BJ (cell line): ENCODE measurements around the gene TMF1. TPM values are rescaled to one million over a fixed set of nuclear protein-coding genes. Genes with fewer than 3 reads are reported as not detected.

Source experiments
- CTCF ChIA-PET: fragments of 350-600 bp; formaldehyde crosslinking; extraction: SDS; loops from one replicate; lab custom pipeline; 2021; ENCODE audit warnings: antibody characterized with exemption, inconsistent platforms; lab: Yijun Ruan, JAX
- POLR2A ChIA-PET: fragments of 300-600 bp; sonication (Branson Sonifier 250); formaldehyde crosslinking; extraction: SDS; loops from one replicate; lab custom pipeline; 2021; ENCODE audit warnings: antibody characterized with exemption; lab: Charles Lee
- DNase-seq: peaks from one replicate; pipeline ENCODE4 v3.0.0-alpha.2; 2011; ENCODE audit warnings: low read depth
- H3K27me3 ChIP-seq: 2 replicates; pipeline ENCODE4 v1.6.0; 2011; ENCODE audit warnings: low read length; ENCODE audit not compliant: control insufficient read depth, insufficient read depth
- H3K36me3 ChIP-seq: 2 replicates; pipeline ENCODE4 v1.5.1; 2011; ENCODE audit warnings: low read length; ENCODE audit not compliant: control insufficient read depth, insufficient read depth
- H3K4me3 ChIP-seq: 2 replicates; pipeline ENCODE4 v1.5.1; 2011; ENCODE audit warnings: low read depth, mild to moderate bottlenecking, control low read depth, low read length
- CTCF ChIP-seq: IDR thresholded peaks from 2 replicates; pipeline ENCODE4 v1.5.1; 2011; ENCODE audit warnings: low read depth, mild to moderate bottlenecking, control low read depth, inconsistent platforms, low read length, moderate library complexity; ENCODE audit not compliant: insufficient read depth
- polyA plus RNA-seq: library from polyadenylated mRNA; depleted of rRNA; stranded (reverse); fragments of >200 nt; gene quantifications from 2 replicates; pipeline ENCODE4 v1.2.3, GENCODE V29; 2011

The TMF1 gene
- polyA plus RNA-seq, 1 experiment = 7.7 TPM

- no peak for DNase-seq
- POLR2A ChIA-PET = no interaction called here
- Histone ChIP-seq H3K4me3 (no peak overlapping the region), H3K36me3 (peaks cover 5% of the 10 kb centered on the region; the same call in 1 of the 2 replicates), H3K27me3 (no peaks in the 10 kb centered on the region)
- no peak for TF ChIP-seq CTCF
- CTCF ChIA-PET = interaction anchor here (1.0 to 2.5 kb wide), 3 partner anchors 10 to 25 kb away, joined by 4 to 10 read pairs (median 5); no protein-coding TSS in a partner anchor
Measured at GRCh38 chr3:69094467-69095205, 42.5 kb upstream of the TMF1 start.

- no peak for DNase-seq
- POLR2A ChIA-PET = no interaction called here
- TF ChIP-seq CTCF = no peak
- Histone ChIP-seq H3K27me3 (no peaks in the 10 kb centered on the region), H3K36me3 (peaks cover 3% of the 10 kb centered on the region; the same call in 1 of the 2 replicates), H3K4me3 (no peak overlapping the region)
- CTCF ChIA-PET = interaction anchor here (0.7 to 2.1 kb wide), 2 partner anchors 14 to 29 kb away, joined by 3 to 4 read pairs; no protein-coding TSS in a partner anchor
Measured at GRCh38 chr3:69092030-69092516, 39.9 kb upstream of the TMF1 start.

- peaks cover 3% of the 10 kb centered on the region; the same call in 1 of the 2 replicates for H3K36me3 ChIP-seq
- POLR2A ChIA-PET = no interaction called here
- H3K27me3 ChIP-seq = no peaks in the 10 kb centered on the region
- CTCF ChIA-PET = interaction anchor here (0.7 to 2.1 kb wide), 2 partner anchors 14 to 30 kb away, joined by 3 to 4 read pairs; no protein-coding TSS in a partner anchor
- no peak for TF ChIP-seq CTCF
- DNase-seq = no peak
- no peak overlapping the region for H3K4me3 ChIP-seq
Measured at GRCh38 chr3:69091389-69092029, 39.4 kb upstream of the TMF1 start.

GRCh38 chr3:69090021-69090420 lies 37.9 kb upstream of the TMF1 start:
- Histone ChIP-seq H3K27me3 (no peaks in the 10 kb centered on the region), H3K36me3 (peaks cover 3% of the 10 kb centered on the region; the same call in 1 of the 2 replicates), H3K4me3 (no peak overlapping the region)
- ChIA-PET POLR2A (no interaction called here), CTCF (interaction anchor here (0.8 kb wide), 1 partner anchor 9 kb away, joined by 3 read pairs; no protein-coding TSS in a partner anchor)
- DNase-seq = no peak
- no peak for TF ChIP-seq CTCF

GRCh38 chr3:69088063-69088462 lies 35.9 kb upstream of the TMF1 start:
- ChIA-PET CTCF (no interaction called here), POLR2A (no interaction called here)
- H3K27me3 ChIP-seq = no peaks in the 10 kb centered on the region
- TF ChIP-seq CTCF = no peak
- DNase-seq = no peak
- no peak overlapping the region for H3K4me3 ChIP-seq
- H3K36me3 ChIP-seq = no peaks in the 10 kb centered on the region; the same call in 1 of the 2 replicates
